ENCODE results near the gene BNIP2.
"Not testable (repeated sequence)": the region's sequence is repeated elsewhere in the genome, so short reads cannot be mapped to it uniquely, and the experiment has no call there.

BNIP2 gene

DNA sequence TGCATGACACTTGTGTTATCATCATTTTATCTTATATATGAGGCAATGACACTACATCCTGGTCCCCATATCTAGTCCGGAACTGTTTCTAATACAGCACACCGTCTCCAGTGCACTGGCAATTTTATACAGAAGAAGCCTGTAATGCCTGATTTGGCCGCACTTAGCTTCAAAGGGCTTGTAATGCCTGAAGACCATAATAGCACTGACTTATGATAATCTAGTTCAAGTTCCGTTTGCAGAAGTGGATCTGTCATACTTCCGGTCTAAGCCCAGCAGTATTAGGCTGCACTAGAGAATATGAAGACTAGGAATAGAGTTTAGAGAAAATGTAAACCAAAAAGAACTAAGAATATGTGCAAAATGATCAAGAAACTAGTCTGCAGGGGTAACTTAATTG is 1.3 kb downstream of the BNIP2 start:
- DNase-seq, result no peak

GRCh38 chr15:59686389-59686788 is 2.7 kb downstream of the BNIP2 start:
- DNase-seq, result no peak

DNA sequence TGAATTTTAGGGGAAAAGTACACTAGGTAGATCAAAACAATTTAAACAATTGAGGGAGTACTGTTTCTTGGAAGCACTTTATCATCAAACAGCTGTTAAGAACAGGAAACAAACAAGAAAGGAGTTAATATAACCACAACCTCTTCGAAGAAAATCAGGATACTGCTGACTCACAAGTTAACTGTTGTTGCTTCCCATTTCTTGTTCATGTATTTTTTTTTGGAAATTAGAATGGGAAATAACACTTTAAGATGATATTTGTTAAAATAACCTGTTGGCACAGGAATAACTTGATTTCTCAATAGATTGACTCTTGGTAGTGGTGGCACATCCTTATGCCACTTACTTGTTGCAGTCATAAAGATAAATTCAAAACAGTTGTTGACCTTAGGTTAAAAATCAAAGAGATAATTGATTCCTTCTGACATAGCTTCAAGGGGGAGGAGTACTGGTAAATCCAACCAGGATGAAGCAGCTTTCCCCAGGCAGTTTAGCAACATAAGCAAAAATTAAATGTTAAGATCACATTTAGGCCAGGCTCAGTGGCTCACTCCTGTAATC is 3.3 kb downstream of the BNIP2 start:
- DNase-seq, result no peak

- DNase-seq, result no peak
These were observed 8.2 kb downstream of the BNIP2 start for GRCh38 chr15:59680870-59681269.

DNA sequence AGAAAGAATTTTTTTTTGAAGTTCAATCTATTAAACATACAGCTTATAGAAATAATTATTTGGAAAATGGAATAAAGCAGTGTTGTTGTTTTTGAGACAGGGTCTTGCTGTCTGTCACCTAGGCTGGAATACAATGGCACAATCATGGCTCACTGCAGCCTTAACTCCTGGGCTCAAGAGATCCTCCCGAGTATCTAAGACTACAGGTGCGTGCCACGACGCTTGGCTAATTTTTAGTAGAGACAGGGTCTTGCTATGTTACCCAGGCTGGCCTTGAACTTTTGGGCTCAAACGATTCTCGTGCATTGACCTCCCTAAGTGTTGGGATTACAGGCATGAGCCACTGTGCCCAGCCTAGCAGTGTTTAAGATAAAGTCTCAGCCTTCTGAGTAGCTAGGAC is 8.8 kb downstream of the BNIP2 start:
- DNase-seq, result no peak

DNA sequence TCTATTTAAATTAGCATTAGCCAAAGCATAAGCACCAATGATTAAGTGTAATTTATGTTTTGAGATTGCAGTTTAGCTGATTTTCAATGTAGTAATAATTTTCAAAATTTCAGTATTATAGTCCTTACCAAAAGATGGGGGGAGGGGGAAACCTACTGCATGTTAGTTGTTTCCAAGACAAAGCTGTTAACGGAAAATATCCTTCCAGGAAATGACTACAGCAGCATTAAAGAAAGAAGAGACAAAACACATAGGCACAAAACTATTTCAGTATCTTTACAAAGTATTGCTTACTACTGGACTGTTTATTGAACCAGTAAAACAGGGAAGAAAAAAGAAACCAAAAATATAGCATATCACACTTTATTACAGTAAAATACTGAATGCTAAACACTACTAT is 10.5 kb downstream of the BNIP2 start:
- no peak for DNase-seq

DNA sequence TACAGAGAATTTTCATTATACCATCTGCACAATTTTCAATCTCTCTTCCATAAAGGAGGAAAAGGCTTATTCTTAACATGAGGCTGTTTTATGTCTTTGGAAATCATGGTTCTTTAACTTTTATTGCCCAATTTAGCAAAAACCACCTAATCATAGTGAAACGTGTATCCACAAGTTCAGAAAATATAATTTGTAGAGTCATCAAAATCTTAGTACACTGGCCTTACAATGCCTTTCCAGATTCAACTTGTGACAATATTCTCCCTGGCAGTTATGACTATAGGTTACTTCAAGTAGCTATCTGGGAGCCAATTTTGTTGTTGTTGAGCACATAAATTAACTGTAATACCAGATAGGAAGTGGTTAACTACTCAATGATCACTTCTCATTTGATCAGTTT is 10.9 kb downstream of the BNIP2 start:
- no peak for DNase-seq

DNA sequence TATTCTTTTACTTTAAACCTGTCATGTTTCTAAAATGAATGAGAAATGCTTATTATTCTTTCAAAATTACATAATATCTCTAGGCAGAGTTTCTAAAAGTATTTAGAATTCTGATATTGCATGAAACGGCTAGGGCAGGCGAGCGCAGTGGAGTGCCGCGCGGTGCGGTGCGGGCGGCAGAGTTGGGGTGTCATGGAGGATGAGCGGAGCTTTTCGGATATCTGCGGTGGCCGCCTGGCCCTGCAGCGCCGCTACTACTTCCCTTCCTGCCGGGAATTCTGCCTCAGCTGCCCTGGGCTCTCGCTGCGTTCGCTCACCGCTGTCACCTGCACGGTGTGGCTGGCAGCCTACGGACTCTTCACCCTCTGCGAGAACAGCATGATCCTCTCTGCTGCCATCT is 12.6 kb downstream of the BNIP2 start:
- DNase-seq, result no peak

DNA sequence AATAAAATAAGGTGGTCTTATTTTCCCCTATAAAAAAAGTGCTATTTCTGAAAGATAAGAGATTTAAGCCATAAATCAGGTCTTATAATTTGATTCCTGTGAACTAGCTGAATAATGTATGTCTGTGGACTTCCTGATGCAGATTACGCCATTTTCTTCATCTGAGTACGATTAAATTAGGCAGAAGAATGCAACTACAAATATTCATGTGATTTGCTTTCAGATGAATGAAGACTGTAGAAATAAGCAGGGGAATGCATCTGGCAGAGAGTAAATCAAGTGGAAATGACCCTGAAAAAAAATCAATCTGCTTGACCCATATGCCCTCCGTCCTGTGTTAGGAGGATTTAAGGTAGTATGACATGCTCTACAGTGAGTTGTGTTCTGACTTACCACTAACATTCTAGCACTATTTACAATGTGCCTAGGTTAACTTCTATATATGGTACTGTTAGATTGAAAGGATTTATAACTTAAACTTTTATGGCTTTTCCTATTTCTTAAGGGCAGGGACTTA is 14.7 kb downstream of the BNIP2 start:
- DNase-seq, result no peak

DNA sequence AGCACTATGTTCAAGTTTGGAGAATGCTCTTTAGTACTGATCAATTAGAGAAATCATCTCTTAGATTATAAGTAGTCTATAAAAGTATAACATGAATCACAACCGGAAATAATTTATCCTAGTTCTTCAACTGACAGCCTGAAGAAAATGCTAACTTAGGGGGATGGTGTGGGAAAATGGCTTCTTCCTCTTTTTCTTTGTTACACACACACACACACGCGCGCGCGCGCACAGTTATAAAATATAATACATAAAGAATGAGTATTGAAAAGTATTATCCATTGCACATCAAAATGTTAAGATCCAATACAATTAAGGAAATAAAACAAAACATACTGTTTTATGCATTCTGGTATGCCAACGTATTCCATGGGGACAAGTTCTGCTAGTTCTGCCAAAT is 20.6 kb downstream of the BNIP2 start:
- DNase-seq, result no peak

GRCh38 chr15:59662260-59662659 is 26.9 kb downstream of the BNIP2 start:
- no peak for DNase-seq

- DNase-seq, result no peak
These were observed 29.8 kb downstream of the BNIP2 start for GRCh38 chr15:59659366-59659765.

- DNase-seq, result no peak
These were observed 31.4 kb downstream of the BNIP2 start for GRCh38 chr15:59657635-59658125.

DNA sequence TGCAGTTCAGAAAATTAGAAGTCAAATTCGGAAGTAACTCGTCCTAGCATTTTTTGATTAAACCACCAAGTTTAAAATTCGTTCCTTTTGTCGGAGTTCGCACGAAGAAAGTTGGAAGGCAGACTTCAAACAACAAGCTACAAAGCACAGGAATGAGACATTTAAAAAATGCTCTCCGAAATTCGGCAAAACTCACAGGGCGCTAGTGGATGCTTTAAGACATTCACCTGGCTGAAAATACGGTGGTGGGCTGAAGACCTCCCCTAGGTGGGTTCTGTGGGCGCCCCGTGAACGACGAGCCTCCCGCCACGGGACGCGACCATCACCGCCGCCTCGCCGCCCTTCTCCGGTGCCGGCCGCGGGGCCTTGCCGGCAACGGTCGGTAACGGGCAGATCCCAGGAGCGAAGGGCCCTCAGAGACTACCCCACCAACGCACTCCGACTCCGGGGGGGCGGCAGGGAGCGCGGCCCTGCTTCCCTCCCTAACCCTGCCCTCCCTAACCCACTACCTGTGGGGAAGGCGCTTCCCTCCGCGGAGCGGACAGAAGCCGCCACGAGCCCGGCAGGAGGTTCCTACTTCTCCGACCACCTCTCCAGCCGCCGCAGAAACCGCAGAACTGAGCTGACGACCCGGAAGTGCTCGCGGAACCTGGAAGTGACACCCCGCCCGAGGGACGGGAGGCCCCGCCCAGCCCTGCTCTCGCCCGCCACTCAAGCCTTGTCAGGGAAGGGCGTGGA is 32.1 kb downstream of the BNIP2 start, which contains the start of gene GTF2A2:
Gene GTF2A2, minus strand, starts transcription at position 619 of the 738 bp plus-strand sequence. CDS start 5,238 bp downstream, outside the sequence.
- peak; percentile 87 for DNase-seq

DNA sequence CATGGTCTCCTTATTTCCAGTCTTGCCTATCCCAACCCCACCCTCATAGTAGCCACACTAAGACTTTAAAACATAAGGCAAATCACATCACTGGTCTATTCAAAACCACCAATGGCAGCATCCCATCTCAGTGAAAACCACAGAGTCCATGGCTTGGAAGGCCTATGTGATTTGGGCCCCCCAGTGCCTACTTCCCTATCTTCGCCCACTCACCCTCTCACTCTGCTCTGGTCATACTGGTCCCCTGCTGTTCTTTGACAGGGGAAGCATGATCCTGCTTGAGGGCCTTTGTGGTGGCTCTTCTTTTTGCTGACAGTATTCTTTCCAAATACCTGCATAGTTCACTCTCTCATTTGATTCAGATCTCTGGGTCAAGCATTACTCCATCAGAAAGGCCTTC is 35.1 kb downstream of the BNIP2 start:
- DNase-seq, result no peak

GRCh38 chr15:59649603-59650002 is 39.5 kb downstream of the BNIP2 start:
- DNase-seq, result no peak

DNA sequence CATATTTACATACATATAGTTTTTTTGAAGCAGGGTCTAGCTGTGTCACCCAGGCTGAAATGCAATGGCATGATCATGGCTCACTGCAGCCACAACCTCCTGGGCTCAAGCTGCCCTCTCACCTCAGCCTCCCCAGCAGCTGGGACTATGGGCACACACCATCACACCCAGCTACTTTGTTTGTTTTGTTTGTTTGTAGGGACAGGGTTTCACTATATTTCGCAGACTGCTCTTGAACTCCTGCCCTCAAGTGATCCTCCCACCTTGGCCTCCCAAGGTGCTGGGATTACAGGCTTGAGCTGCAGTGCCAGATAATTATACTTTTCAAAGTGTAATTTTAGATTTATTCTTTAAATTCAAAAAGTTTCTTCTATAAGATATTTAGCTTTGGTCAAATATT is 42.0 kb downstream of the BNIP2 start:
- DNase-seq, result no peak

DNA sequence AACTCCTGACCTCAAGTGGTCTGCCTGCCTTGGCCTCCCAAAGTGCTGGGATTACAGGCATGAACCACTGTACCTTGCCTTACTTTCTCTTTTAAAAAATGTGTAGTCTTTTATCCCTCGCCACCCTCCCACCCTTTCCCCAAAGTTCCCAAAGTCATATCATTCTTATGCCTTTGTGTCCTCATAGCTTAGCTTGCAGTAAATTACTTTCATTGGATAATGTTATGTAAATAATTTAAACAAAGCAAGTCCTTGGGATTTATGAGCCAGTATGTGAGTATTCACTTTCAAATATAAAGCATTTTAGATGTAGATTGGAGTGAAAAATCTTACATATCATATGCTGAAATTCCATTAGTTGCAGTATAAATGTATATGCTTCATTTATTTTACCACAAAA is 42.8 kb downstream of the BNIP2 start:
- no peak for DNase-seq

- not testable (repeated sequence) for DNase-seq
These were observed 43.3 kb downstream of the BNIP2 start for GRCh38 chr15:59645812-59646211.

- DNase-seq, result no peak
These were observed 44.4 kb downstream of the BNIP2 start for GRCh38 chr15:59644756-59645155.

DNA sequence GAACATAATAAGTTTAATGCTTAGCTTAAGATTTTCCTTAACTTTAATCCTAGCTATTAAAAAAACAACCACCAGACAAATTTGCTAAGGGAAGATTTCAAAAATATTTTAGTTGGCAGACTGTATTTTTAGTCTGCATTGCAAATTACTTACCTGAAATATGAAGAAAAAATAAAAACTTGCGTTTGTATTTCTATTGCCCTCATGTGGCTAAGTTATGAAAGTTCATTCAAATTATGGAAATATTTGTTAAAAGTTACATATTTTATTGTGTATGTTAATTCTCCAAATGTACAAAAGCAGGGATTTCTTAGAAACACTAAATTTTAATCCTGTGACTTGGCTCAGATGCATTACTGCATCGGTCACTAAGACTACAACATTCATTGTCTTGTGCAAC is 46.8 kb downstream of the BNIP2 start:
- DNase-seq, result no peak

GRCh38 chr15:59637507-59637906 is 51.6 kb downstream of the BNIP2 start:
- not testable (repeated sequence) for DNase-seq

DNA sequence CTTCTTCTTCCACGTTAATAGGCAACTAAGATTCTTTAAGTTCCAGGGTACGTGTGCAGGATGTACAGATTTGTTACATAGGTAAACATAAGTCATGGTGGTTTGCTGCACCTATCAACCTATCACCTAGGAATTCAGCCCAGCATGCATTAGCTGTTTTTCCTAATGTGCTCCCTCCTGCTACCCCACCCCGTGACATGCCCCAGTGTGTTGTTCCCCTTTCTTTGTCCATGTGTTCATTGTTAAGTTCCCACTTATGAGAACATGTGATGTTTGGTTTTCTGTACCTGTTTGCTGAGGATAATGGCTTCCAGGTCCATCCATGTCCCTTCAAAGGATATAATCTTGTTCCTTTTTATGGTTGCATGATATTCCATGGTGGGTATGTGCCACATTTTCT is 52.9 kb downstream of the BNIP2 start:
- DNase-seq, result no peak

DNA sequence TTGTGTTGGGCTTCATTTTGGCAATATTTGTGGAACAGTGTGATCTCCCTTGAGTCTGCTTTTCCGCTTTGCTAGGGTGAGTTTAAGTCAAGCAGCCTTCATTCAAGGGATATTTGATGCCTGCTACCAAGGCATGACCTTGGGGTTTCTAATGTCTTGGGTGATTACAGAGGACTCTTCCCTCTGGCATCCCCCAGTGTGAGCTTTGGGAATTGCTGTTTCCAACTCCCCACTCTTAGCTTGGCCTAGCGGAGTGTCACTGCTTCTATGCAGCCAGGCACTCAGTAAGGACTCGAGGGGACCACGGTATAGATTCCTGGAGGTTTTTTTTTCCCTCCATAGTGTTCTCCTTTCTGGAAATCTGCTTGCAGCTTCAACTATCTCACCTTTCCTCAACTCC is 56.4 kb downstream of the BNIP2 start:
- DNase-seq, result no peak

GRCh38 chr15:59622289-59622688 is 66.8 kb downstream of the BNIP2 start:
- peak; percentile 43 for DNase-seq

Measured in COR-L47 (cell line).